HepG2 (cell line): ENCODE measurements around the gene SIN3A. TPM values are rescaled to one million over a fixed set of nuclear protein-coding genes. Genes with fewer than 3 reads are reported as not detected.

Experiments used
- CAMTA2 ChIP-seq: sonication (generic); formaldehyde crosslinking; IDR thresholded peaks from 2 replicates; pipeline ENCODE4 v1.4.0; 2020; ENCODE audit warnings: mild to moderate bottlenecking, missing genetic modification reagents, borderline replicate concordance
- HMG20A ChIP-seq: IDR thresholded peaks from 2 replicates; pipeline ENCODE4 v1.6.1; 2016; ENCODE audit warnings: borderline replicate concordance
- JUN ChIP-seq: sonication (generic); formaldehyde crosslinking; IDR thresholded peaks from 2 replicates; pipeline ENCODE4 v1.4.0; 2020; ENCODE audit warnings: mild to moderate bottlenecking, missing genetic modification reagents
- KAT7 ChIP-seq: IDR thresholded peaks from 2 replicates; pipeline ENCODE4 v1.6.1; 2018; ENCODE audit warnings: borderline replicate concordance, missing compliant biosample characterization
- MYC ChIP-seq: sonication (generic); formaldehyde crosslinking; IDR thresholded peaks from 2 replicates; pipeline ENCODE4 v1.9.0; 2021; ENCODE audit warnings: missing genetic modification reagents, borderline replicate concordance
- PITX1 ChIP-seq: sonication (generic); formaldehyde crosslinking; IDR thresholded peaks from 2 replicates; pipeline ENCODE4 v1.5.1; 2020; ENCODE audit warnings: mild to moderate bottlenecking, missing genetic modification reagents
- POLR2AphosphoS5 ChIP-seq: IDR thresholded peaks from 2 replicates; pipeline ENCODE4 v1.6.1; 2012; ENCODE audit warnings: low read depth, low read length
- ZBTB38 ChIP-seq: sonication (generic); formaldehyde crosslinking; IDR thresholded peaks from 2 replicates; pipeline ENCODE4 v1.5.1; 2020; ENCODE audit warnings: mild to moderate bottlenecking, missing genetic modification reagents
- ZNF251 ChIP-seq: sonication (generic); formaldehyde crosslinking; IDR thresholded peaks from 2 replicates; pipeline ENCODE4 v1.9.0; 2021; ENCODE audit warnings: mild to moderate bottlenecking, missing genetic modification reagents
- ZNF674 ChIP-seq: sonication (generic); formaldehyde crosslinking; IDR thresholded peaks from 2 replicates; pipeline ENCODE4 v1.5.0; 2020; ENCODE audit warnings: low read depth, mild to moderate bottlenecking, missing genetic modification reagents
- polyA plus RNA-seq, 8 experiments: library from polyadenylated mRNA; depleted of rRNA in 3 of 8; stranded (reverse) in 7 of 8; unstranded in 1 of 8; fragments of >200 nt; fragmentation: Illumina TruSeq in 4 of 8; extraction: Trizol in 4 of 8; gene quantifications; 2 replicates each; pipeline versions ENCODE4 v1.2.1 to v1.2.3, GENCODE V29; 2011 to 2016; ENCODE audit warnings: low read depth in 4 of 8, missing spikeins in 1 of 8, mixed read lengths in 1 of 8; ENCODE audit not compliant: insufficient read depth in 1 of 8
- total RNA-seq, 5 experiments: library from RNA; depleted of rRNA; stranded (reverse); fragments of >200 nt; fragmentation: Illumina TruSeq; extraction: Trizol; gene quantifications; 2 replicates each; pipeline ENCODE4 v1.2.3, GENCODE V29; 2016; ENCODE audit warnings: low read depth in 1 of 5
- TF ChIP-seq, protein P1 (sequence below): sonication (generic); formaldehyde crosslinking; IDR thresholded peaks from 2 replicates; pipeline ENCODE4 v1.4.0; 2020; ENCODE audit warnings: missing genetic modification reagents, mild to moderate bottlenecking, borderline replicate concordance
- TF ChIP-seq, protein P2 (sequence below): sonication (generic); formaldehyde crosslinking; IDR thresholded peaks from 2 replicates; pipeline ENCODE4 v1.4.0; 2020; ENCODE audit warnings: mild to moderate bottlenecking, missing genetic modification reagents

SIN3A gene
- total and polyA plus RNA-seq, 2 of the 13 experiments (the other 11 are each of a cell fraction or from before 2014, with no cell fraction given), result 16.1 to 28.1 TPM

DNA sequence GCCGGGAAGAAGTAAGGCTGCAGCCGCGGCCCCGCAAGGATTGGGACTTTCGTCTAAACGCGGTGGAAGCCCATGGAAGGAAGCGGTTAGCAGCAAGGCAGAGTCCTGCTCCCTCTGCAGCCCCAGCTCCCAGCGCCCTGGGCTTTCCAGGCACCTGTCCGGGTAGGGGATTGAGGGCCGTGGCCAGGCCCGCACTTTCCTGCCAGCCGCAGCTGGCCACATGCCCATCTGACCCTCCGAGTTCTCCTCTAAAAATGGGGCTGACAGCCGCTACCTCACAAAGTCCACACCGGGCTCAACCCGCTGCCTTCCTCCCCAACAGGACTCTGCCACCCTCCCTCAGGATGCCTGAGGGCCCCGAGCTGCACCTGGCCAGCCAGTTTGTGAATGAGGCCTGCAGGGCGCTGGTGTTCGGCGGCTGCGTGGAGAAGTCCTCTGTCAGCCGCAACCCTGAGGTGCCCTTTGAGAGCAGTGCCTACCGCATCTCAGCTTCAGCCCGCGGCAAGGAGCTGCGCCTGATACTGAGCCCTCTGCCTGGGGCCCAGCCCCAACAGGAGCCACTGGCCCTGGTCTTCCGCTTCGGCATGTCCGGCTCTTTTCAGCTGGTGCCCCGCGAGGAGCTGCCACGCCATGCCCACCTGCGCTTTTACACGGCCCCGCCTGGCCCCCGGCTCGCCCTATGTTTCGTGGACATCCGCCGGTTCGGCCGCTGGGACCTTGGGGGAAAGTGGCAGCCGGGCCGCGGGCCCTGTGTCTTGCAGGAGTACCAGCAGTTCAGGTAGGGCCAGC is 102.7 kb downstream of the SIN3A start (continued):
- TF ChIP-seq ZNF674, result no peak
- TF ChIP-seq JUN, result no peak
- TF ChIP-seq POLR2AphosphoS5, result 0 out of 2 replicates have a peak, but pooled peaks have one; percentile 22
- TF ChIP-seq CAMTA2 (CRISPR knock-in tag), result no peak
- TF ChIP-seq ZNF251 (CRISPR knock-in tag), result no peak
- peak; percentile 72; the same call in 1 of the 2 replicates for TF ChIP-seq ZBTB38 (CRISPR knock-in tag)
- 0 out of 2 replicates have a peak, but pooled peaks have one; percentile 11 for TF ChIP-seq PITX1 (CRISPR knock-in tag)
- TF ChIP-seq HMG20A (CRISPR knock-in tag), result no peak
- TF ChIP-seq, protein P1, sequence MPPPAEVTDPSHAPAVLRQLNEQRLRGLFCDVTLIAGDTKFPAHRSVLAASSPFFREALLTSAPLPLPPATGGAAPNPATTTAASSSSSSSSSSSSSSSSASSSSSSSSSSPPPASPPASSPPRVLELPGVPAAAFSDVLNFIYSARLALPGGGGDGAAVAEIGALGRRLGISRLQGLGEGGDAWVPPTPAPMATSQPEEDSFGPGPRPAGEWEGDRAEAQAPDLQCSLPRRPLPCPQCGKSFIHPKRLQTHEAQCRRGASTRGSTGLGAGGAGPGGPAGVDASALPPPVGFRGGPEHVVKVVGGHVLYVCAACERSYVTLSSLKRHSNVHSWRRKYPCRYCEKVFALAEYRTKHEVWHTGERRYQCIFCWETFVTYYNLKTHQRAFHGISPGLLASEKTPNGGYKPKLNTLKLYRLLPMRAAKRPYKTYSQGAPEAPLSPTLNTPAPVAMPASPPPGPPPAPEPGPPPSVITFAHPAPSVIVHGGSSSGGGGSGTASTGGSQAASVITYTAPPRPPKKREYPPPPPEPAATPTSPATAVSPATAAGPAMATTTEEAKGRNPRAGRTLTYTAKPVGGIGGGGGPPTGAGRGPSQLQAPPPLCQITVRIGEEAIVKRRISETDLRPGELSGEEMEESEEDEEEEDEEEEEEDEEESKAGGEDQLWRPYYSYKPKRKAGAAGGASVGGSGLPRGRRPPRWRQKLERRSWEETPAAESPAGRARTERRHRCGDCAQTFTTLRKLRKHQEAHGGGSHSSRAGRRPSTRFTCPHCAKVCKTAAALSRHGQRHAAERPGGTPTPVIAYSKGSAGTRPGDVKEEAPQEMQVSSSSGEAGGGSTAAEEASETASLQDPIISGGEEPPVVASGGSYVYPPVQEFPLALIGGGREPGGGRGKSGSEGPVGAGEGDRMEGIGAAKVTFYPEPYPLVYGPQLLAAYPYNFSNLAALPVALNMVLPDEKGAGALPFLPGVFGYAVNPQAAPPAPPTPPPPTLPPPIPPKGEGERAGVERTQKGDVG (CRISPR knock-in tag), result 0 out of 2 replicates have a peak, but pooled peaks have one; percentile 23
- TF ChIP-seq KAT7 (CRISPR knock-in tag), result no peak
- TF ChIP-seq, protein P2, sequence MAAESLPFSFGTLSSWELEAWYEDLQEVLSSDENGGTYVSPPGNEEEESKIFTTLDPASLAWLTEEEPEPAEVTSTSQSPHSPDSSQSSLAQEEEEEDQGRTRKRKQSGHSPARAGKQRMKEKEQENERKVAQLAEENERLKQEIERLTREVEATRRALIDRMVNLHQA (CRISPR knock-in tag), result no peak
- peak; percentile 40; the same call in 1 of the 2 replicates for TF ChIP-seq MYC (CRISPR knock-in tag)
